Keratinocyte (primary cell): ENCODE data around the gene CDH22. TPM values are rescaled to one million over a fixed set of nuclear protein-coding genes. Genes with fewer than 3 reads are reported as not detected.

Experiments used
- DNase-seq: peaks from one replicate; pipeline ENCODE4 v3.0.0-alpha.2; 2011; ENCODE audit warnings: low read depth, missing footprints, low spot score
- FAIRE-seq: peaks from 2 replicates; lab custom pipeline; 2011; peaks lifted over from hg19 to GRCh38; lab: Jason Lieb, UNC
- H2AFZ ChIP-seq: 2 replicates; pipeline ENCODE4 v1.6.0; 2012; ENCODE audit warnings: low read length, control low read depth, inconsistent platforms; ENCODE audit not compliant: control insufficient read depth
- H3K27ac ChIP-seq: 2 replicates; pipeline ENCODE4 v1.5.1; 2011; ENCODE audit warnings: low read length; ENCODE audit not compliant: control insufficient read depth, insufficient read depth
- H3K27me3 ChIP-seq: 3 replicates; pipeline ENCODE4 v1.6.0; 2011; ENCODE audit warnings: low read length; ENCODE audit not compliant: control insufficient read depth, insufficient read depth; ENCODE audit errors: extremely low read depth
- H3K36me3 ChIP-seq, 2 experiments: 2 replicates in 1 of 2; 3 replicates in 1 of 2; pipeline ENCODE4 v1.5.1; 2011; ENCODE audit warnings: low read length in 2 of 2, mild to moderate bottlenecking in 1 of 2; ENCODE audit not compliant: control insufficient read depth in 2 of 2, insufficient read depth in 2 of 2; ENCODE audit errors: extremely low read depth in 1 of 2
- H3K4me1 ChIP-seq: 3 replicates; pipeline ENCODE4 v1.5.1; 2011; ENCODE audit warnings: low read length; ENCODE audit not compliant: control insufficient read depth, insufficient read depth; ENCODE audit errors: extremely low read depth
- H3K4me2 ChIP-seq: 3 replicates; pipeline ENCODE4 v1.6.0; 2011; ENCODE audit warnings: low read depth, low read length; ENCODE audit not compliant: control insufficient read depth, insufficient read depth; ENCODE audit errors: extremely low read depth
- H3K4me3 ChIP-seq, 3 experiments: fragments of 200-600 bp in 1 of 3; sonication (generic) in 1 of 3; 2 replicates in 2 of 3; 3 replicates in 1 of 3; pipeline ENCODE4 v1.5.1; 2011 to 2016; ENCODE audit warnings: low read length in 3 of 3, mild to moderate bottlenecking in 3 of 3, control low read depth in 2 of 3, inconsistent platforms in 1 of 3, low read depth in 1 of 3, mixed read lengths in 1 of 3, mixed run types in 1 of 3, moderate library complexity in 1 of 3; ENCODE audit not compliant: control insufficient read depth in 2 of 3, insufficient read depth in 2 of 3; ENCODE audit errors: extremely low read depth in 1 of 3
- H3K79me2 ChIP-seq: 2 replicates; pipeline ENCODE4 v1.6.0; 2012; ENCODE audit warnings: low read length; ENCODE audit not compliant: control insufficient read depth, insufficient read depth
- H3K9ac ChIP-seq: 3 replicates; pipeline ENCODE4 v1.6.0; 2011; ENCODE audit warnings: low read length; ENCODE audit not compliant: control insufficient read depth, insufficient read depth; ENCODE audit errors: extremely low read depth
- H3K9me1 ChIP-seq: 3 replicates; pipeline ENCODE4 v1.6.0; 2011; ENCODE audit warnings: low read length; ENCODE audit not compliant: control insufficient read depth, insufficient read depth; ENCODE audit errors: extremely low read depth
- H3K9me3 ChIP-seq: 2 replicates; pipeline ENCODE4 v1.5.1; 2012; ENCODE audit warnings: low read depth, low read length; ENCODE audit not compliant: control insufficient read depth
- H4K20me1 ChIP-seq: 3 replicates; pipeline ENCODE4 v1.6.0; 2011; ENCODE audit warnings: low read length; ENCODE audit not compliant: control insufficient read depth, insufficient read depth; ENCODE audit errors: extremely low read depth
- CTCF ChIP-seq, 3 experiments: IDR thresholded peaks in 1 of 3; conservative IDR thresholded peaks in 1 of 3; optimal IDR thresholded peaks in 1 of 3; 2 replicates in 2 of 3; 3 replicates in 1 of 3; pipeline versions ENCODE3 to v1.5.1; 2011; ENCODE audit warnings: low read length in 3 of 3, mild to moderate bottlenecking in 3 of 3, moderate library complexity in 2 of 3, control low read depth in 1 of 3, inconsistent platforms in 1 of 3; ENCODE audit not compliant: insufficient read depth in 2 of 3; ENCODE audit errors: extremely low read depth in 1 of 3
- EZH2 ChIP-seq: IDR thresholded peaks from one replicate; pipeline ENCODE4 v1.6.1; 2012; ENCODE audit warnings: inconsistent platforms, mild to moderate bottlenecking, low read length, moderate library complexity
- dilution Hi-C: fragments of 300-500 bp; cut with MboI; formaldehyde crosslinking; loops from one replicate; pipeline ENCODE4 v1.7.0; 2020; ENCODE audit warnings: low sequenced_read_pairs; ENCODE audit not compliant: extremely low pct_ligation_motif_present
- polyA plus RNA-seq, 5 experiments: library from polyadenylated mRNA; depleted of rRNA in 3 of 5; stranded (reverse) in 3 of 5; stranded (forward) in 1 of 5; unstranded in 1 of 5; fragments of >200 nt; gene quantifications; 1 replicate in 1 of 5; 2 replicates in 3 of 5; 3 replicates in 1 of 5; pipeline versions ENCODE4 v1.2.1 to v1.2.3, GENCODE V29; 2011 to 2012; ENCODE audit warnings: missing spikeins in 2 of 5, low read depth in 1 of 5, low replicate concordance in 1 of 5

CDH22 gene
- polyA plus RNA-seq, 1 donor (not counting 4 experiments of a cell fraction or from before 2014, with no cell fraction given), result not detected

GRCh38 chr20:46275091-46275490 lies 33.2 kb downstream of the CDH22 start:
- Histone ChIP-seq H3K27ac (no peak overlapping the region), H3K79me2 (no peaks in the 10 kb centered on the region), H3K36me3 (no peaks in the 10 kb centered on the region), H4K20me1 (no peaks in the 10 kb centered on the region), H3K4me1 (no peaks in the 10 kb centered on the region), H3K9me1 (no peaks in the 10 kb centered on the region), H3K9me3 (no peaks in the 10 kb centered on the region), H2AFZ (no peak overlapping the region), H3K4me2 (no peak overlapping the region), H3K27me3 (peaks cover 7% of the 10 kb centered on the region), H3K9ac (no peak overlapping the region), H3K4me3 (no peak overlapping the region)
- dilution Hi-C loops, result no loop called here
- DNase-seq (no peak), FAIRE-seq (no peak)
- TF ChIP-seq CTCF (optimal IDR thresholded peaks at IDR 0.05 in 1 of 3, IDR thresholded peaks at IDR 0.05 in 1 of 3, conservative IDR thresholded peaks at IDR 0.05 in 1 of 3; ENCODE audit: extremely low read depth in 1 of 3, insufficient read depth in 2 of 3, low read length in 3 of 3), result no peak
- TF ChIP-seq EZH2, result no peak

GRCh38 chr20:46273717-46274116 lies 34.6 kb downstream of the CDH22 start:
- TF ChIP-seq CTCF (optimal IDR thresholded peaks at IDR 0.05 in 1 of 3, IDR thresholded peaks at IDR 0.05 in 1 of 3, conservative IDR thresholded peaks at IDR 0.05 in 1 of 3; ENCODE audit: extremely low read depth in 1 of 3, insufficient read depth in 2 of 3, low read length in 3 of 3) (no peak), EZH2 (no peak)
- Histone ChIP-seq H3K9me1 (no peaks in the 10 kb centered on the region), H3K9ac (no peak overlapping the region), H2AFZ (no peak overlapping the region), H3K4me3 (no peak overlapping the region), H3K4me2 (no peak overlapping the region), H3K36me3 (no peaks in the 10 kb centered on the region), H3K9me3 (no peaks in the 10 kb centered on the region), H3K27me3 (peaks cover 8% of the 10 kb centered on the region), H3K79me2 (no peaks in the 10 kb centered on the region), H3K27ac (no peak overlapping the region), H3K4me1 (no peaks in the 10 kb centered on the region), H4K20me1 (no peaks in the 10 kb centered on the region)
- dilution Hi-C loops, result no loop called here
- FAIRE-seq (no peak), DNase-seq (no peak)
